ENCODE measurements around the gene RPS6KA5.
A peak's percentile ranks its signal among the peaks of the same experiment; 100 is the strongest.

RPS6KA5 gene

DNA sequence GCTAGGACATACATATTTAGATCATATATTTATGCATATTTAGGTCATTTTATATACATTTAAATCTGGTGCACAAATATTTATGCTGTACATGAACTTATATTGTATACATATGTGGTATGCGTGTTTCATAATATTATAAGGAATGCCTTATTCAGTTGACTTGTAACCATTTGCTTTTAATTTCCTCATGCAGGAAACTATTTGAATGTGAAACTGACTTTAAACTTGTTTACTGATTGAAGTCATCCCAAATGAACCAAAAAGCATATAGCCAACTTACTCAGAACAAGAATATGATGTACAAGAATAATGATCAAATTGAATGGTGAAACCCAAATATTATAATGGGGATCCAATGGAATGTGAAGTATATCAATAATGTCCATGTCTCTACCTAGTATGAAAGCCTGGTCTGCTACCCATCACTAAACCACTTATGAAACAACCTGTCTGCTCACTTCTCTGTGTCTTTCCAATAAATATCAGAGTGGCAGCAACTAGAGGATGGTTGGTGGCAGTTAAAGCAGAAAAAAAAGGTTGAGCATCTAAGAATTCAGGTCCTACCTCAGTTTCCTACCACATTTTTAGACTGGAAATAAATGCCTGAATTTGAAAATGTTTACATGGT is 38.3 kb downstream of the RPS6KA5 start:
- no peak for DNase-seq

- DNase-seq = no peak
Measured at GRCh38 chr14:91021115-91021514, 39.3 kb downstream of the RPS6KA5 start.

DNA sequence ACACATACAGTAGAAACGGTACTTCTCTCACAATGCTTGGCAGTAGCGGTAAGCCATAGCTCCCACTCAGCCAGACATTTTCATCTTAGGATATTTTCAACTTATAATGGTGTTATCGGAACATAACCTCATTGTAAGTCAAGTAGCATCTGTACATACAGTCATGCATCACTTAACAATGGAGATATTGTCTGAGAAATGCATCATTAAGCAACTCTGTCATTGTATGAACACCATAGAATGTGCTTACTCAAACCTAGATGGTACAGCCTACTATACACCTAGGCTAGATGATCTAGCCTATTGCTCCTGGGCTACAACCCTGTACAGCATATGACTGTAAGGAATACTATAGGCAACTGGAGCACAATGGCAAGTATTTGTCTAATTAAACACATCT is 40.8 kb downstream of the RPS6KA5 start:
- DNase-seq = peak; percentile 35

DNA sequence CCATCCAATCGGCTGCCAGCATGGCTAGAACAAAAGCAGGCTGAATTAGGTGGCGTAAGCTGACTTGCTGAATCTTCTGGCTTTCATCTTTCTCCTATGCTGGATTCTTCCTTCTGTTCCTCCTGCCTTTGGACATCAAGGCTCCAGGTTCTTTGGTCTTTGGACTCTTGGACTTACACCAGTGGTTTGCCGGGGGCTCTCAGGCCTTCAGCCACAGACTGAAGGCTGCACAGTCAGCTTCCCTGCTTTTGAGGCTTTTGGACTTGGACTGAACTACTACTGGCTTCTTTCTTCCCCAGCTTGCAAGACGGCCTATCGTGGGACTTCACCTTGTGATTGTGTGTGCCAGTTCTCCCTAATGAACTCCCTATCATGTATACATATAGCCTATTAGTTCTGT is 42.0 kb downstream of the RPS6KA5 start:
- no peak for DNase-seq

GRCh38 chr14:91016800-91017410 is 43.5 kb downstream of the RPS6KA5 start:
- no peak for DNase-seq

- DNase-seq = no peak
Measured at GRCh38 chr14:91015435-91015834, 45.0 kb downstream of the RPS6KA5 start.

DNA sequence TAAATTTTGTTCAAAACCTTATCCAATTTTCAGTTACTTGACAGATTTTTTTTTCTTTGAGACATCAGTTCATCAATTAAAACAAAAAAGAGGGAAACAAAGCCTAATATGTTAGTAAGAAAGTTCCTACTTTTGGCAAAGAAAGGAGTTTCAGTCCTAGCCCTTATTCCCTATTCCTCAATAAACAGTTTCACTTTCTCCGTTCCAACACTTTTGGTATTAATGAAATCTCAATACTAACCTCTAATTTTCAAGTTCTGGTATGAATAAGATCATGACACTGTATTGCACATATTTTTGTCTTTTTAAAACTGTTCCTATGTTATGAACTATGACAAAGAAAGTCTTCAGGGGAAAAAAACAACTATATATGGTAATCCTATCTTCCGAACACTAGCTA is 48.4 kb downstream of the RPS6KA5 start:
- no peak for DNase-seq

DNA sequence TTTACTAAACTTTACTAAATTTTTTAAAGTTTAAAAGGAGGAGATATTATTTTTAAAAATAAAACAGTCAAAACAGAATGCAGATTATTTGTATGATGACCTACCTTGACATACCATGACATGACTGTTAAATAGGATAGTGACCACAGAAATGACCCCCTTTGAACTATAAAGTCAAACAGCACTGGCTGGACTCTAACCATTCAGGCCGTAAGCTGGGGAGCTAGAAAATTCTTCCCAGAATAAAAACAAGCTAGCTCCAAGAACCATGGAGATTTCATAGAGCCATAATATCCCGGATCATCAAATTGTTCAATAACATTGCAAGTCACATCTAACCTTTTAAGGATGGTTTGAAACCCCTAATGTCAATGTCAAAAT is 50.3 kb downstream of the RPS6KA5 start:
- DNase-seq = no peak

GRCh38 chr14:91009501-91010152 is 50.8 kb downstream of the RPS6KA5 start:
- no peak for DNase-seq

DNA sequence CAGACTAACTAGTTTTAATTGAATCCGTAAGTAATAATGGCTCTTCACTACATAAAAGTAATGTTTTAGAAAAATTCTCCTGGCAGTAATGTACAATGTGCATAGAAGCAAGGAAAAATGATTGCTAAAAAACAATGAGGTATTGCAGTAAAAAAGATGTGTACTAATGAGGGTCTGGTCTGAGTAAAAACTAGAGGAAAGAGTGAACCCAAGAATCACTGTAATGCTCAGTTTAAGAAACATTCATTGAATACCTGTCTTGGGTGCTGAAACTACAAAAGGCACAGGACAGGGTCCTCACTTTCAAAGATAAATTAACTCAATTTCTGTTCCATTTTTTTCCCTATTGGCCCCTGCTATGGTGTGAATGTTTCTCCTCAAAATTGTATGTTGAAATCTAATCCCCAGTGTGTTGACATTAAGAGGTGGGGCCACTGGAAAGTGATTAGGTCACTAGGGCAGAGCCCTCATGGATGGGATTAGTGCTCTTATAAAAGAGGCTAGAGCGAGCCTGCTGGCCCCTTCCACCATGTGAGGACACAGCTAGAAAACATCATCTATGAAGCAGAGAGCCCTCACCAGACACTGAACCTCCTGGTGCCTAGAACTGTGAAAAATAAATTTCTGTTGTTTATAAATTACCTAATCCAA is 51.6 kb downstream of the RPS6KA5 start:
- no peak for DNase-seq

DNA sequence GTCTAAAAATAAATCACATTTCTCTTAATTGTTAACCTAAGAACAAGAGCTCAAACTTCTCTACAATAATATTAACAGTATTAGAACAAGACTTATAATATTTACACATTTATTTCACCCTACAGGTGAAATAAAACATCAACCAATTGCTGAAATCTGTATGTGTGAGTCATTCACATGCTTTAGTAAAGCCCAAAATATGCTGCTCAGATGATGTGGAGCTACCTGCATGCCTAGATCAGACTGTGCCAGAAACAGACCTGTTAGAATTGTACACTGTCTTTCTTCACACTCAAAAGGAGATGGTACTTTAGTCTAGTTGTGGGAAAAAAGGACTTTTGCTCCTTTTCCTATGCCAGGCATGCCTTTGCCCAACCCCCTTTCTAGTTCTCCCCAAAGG is 54.7 kb downstream of the RPS6KA5 start:
- DNase-seq = no peak

DNA sequence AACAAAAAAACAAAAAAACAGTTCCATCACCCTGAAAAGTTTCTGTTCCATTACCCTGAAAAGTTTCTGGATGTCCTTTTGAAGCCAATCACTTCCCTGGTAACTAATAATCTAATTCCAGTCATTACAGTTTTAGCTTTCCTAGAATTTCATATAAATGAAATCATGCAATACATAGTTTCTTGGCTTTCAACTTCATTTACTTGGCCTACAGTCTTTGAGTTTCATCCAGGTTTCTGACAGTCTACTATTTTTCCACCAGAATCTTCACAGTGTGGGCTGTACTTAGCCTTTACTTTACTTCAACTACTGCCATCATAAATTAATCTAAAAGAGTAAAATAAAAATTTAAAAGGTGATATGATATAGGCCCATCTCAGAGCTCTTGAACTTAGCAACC is 55.5 kb downstream of the RPS6KA5 start:
- no peak for DNase-seq

- no peak for DNase-seq
Measured at GRCh38 chr14:90999299-90999698, 61.1 kb downstream of the RPS6KA5 start.

DNA sequence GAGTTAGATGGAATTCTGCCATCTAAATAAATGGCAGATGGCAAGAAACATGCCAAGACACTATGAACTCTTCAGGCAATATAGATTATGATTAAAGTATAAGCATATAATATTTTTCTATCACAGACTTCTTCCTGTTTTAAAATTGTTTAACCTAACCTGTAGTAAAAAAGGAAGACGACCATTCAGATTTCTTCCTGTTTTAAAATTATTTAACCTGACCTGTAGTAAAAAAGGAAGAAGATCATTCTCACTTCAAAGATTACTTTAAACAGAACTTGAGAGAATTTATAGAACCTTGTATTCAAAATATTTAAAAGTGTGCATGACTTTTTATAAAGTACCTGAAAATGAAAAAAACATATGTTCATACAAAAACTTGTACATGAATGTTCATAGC is 63.5 kb downstream of the RPS6KA5 start:
- no peak for DNase-seq

DNA sequence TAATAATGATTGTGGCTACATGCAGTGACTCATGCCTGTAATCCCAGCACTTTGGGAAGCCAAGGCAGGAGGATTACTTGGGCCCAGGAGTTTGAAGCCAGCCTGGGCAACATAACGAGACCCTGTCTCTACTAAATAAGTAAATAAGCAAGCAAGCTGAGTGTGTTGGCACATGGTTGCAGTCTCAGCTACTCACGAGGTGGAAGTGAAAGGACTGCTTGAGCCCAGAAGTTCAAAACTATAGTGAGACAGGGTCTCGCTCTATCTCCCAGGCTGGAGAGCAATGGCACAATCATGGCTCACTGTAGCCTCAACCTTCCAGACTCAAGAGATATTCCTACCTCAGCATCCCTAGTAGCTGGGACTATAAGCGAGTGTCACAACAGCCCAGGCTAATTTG is 64.7 kb downstream of the RPS6KA5 start:
- DNase-seq = no peak

GRCh38 chr14:90993792-90994191 is 66.6 kb downstream of the RPS6KA5 start:
- no peak for DNase-seq

GRCh38 chr14:90991690-90992443 is 68.6 kb downstream of the RPS6KA5 start:
- no peak for DNase-seq

GRCh38 chr14:90990141-90990540 is 70.3 kb downstream of the RPS6KA5 start:
- DNase-seq = no peak

DNA sequence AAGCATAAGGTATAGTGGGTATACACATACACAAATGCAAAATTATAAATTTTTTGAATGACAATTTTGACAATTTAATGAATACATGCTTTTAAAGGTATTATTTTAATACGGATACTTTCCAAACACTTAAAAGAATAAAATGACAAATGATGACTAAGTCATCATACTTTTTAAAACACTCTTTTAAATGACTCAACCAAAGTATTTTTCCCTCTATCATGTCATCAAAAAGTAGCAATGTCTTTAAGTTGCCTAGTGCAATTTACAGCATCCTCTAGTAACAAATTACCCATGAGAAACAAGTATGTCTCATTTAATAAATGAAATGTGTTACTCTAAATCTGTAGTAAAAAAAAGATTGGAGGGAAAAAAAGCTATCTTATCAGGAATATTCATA is 73.3 kb downstream of the RPS6KA5 start:
- DNase-seq = no peak

DNA sequence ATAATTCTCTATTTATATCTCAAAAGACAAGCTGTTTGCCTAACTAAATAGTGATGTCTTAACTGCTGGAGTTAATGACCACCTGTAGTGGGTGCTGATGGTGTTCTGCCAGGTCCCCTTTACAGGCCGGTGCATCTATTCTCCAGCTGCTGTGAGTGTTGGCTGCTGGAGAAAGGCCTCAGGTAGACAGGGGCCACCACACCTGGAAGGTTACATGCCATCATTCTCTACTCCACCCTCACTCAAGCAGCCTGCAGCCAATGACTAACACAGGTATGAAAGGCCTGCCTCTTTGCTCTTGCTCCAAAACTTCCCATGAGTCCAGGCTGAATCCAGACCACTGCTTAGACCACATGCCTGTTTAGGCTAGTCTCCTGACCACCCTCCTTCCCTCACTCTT is 73.9 kb downstream of the RPS6KA5 start:
- DNase-seq = no peak

- no peak for DNase-seq
Measured at GRCh38 chr14:90985601-90986242, 74.7 kb downstream of the RPS6KA5 start.

DNA sequence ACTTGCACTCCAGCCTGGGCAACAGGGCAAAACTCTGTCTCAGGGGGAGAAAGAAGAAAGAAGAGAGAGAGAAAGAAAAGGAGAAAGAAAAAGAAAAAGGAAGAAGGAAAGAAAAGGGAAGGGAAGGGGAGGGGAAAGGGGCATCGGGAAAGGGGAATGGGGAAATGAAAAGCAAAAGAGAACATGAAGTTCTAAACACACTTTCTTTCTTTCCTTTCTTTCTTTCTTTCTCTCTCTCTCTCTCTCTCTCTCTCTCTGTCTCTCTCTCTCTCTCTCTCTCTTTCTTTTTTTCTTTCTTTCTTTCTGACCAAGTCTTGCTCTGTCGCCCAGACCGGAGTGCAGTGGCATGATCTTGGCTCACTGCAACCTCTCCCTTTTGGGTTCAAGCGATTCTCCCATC is 76.9 kb downstream of the RPS6KA5 start:
- no peak for DNase-seq

- no peak for DNase-seq
Measured at GRCh38 chr14:90981636-90982035, 78.8 kb downstream of the RPS6KA5 start.

All from NCI-H2029 (cell line).